GM18907 (cell line): ENCODE measurements around the gene AIMP2.
A peak's percentile ranks its signal among the peaks of the same experiment; 100 is the strongest.
"Not testable (repeated sequence)": the region's sequence is repeated elsewhere in the genome, so short reads cannot be mapped to it uniquely, and the experiment has no call there.

Source experiments
- ATAC-seq: cut with Tn5 transposase; IDR thresholded peaks from one replicate; pipeline ENCODE4 v1.9.1; 2021; ENCODE audit warnings: mild to moderate bottlenecking, moderate library complexity; ENCODE audit not compliant: unreplicated experiment

Gene AIMP2

DNA sequence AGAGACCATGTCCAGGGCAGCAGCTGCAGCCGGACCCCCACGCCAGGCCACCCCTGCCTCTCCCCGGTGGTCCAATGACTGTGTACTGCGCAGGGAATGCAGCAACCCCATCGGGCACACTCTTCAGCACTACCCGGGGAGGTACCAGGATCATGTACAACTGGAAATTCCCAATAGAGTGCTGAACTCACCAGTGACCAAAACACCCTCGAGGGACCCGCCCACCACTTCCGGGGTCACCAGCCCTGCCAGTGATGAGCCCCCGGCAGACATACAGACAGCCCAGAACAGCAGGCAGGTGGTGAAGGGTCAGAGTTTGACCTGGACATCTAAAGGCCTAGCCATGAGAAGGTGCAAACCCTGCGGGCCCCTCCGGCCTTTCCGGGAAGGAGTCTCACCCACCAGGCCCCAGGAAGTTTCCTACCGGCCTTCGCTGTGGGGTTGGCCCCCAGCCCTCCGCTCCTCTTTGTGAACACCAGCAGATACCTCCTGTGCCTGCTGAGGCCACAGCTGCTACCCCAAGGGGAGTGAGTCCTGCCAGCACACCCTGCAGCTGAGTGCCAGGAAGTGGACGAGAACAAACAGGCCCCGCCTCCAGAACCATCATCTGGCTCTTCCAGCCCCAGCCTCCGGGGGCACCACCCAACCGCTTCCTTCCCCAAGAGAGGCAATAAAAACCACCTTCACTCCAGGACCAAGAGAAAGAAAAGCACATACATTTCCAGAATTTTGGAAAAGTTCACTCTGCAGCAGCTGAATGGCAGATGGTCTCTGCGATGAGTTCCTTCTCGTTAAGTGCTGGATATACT, 17.1 kb downstream of the AIMP2 start:
- ATAC-seq, result peak; percentile 80

DNA sequence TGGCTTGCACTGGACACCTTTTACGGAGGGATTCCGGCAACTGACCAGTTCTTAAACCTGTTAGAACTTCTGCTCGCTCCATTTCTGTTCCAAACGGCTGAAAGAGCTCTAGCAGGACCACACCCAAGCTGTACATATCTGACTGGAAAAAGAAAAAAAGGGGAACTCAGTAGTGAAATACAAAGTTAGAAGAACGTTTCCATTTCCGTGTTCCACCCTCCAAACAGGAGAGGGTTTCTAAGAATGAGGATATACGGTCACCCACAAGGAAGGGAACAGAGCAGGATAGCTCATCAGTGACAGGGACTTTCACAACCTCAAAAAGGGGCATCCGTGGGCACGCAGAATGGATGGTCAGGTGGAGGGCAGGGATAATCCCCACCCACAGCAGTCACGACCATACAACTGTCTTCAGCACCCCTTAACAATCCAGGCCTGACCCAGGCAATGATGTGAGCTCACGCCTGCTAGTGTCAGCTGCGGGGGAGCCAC, 17.8 kb downstream of the AIMP2 start:
- ATAC-seq, result peak; percentile 27

DNA sequence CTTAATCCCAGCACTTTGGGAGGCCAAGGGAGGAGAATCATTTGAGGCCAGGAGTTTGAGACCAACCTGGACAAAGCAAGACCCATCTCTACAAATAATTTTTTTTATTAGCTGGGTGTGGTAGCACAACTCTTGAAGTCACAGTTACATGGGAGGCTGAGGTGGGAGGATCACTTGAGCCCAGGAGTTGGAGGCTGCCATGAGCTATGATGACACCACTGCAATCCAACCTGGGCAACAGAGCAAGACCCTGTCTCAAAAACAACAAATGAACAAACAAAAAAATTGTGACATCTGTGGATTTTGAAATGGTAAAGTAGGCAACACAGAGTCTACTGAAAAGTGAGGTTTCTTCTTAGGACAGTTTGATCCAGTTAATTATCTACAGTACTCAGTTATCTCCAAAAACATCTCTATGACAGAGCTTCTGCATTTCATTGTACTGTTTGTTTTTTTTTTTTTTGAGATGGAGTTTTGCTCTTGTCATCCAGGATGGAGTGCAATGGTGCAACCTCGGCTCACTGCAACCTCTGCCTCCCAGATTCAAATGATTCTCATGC, 18.8 kb downstream of the AIMP2 start:
- no peak for ATAC-seq

DNA sequence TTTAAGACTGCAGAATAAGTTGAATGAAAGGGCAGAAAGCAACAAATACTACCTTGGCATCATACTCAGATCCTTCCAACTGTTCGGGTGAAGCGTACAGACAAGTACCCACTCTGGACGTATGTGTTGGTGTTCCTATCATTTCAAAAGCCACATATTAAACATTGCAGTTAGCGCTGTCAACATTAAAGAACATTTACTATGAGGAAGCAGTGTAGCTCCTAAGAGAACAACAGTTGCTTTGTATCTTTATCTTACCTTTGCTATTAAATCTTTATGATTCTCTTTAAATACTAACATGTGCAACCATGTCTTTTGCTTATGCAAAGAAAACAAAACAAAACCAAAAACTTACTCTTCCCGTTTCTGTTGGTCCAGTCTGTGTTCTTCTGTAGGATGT, 19.5 kb downstream of the AIMP2 start:
- no peak for ATAC-seq

DNA sequence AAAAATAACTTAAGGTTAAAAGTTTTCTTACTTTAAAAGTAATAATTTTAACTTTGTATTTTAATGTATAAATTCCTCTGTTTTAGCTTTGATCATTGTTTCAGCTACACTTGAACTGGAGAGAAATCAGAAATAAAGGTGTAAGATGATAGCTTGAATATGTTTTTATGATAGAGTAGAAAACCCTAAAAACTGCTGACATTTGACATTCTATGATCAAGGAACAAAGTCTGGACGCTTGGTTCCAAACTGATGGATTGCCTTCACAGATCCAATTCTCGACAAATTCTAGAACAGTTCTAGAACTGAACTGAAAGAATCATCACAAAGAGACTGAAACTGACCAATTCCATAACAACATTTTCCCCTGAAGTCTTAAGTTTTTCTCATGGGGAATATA, 21.9 kb downstream of the AIMP2 start, which contains the start of gene ANKRD61:
Gene ANKRD61 (plus strand): TSS at position 389 of the 400 bp plus-strand sequence. CDS start 0 bp downstream, at position 389.
- no peak for ATAC-seq

DNA sequence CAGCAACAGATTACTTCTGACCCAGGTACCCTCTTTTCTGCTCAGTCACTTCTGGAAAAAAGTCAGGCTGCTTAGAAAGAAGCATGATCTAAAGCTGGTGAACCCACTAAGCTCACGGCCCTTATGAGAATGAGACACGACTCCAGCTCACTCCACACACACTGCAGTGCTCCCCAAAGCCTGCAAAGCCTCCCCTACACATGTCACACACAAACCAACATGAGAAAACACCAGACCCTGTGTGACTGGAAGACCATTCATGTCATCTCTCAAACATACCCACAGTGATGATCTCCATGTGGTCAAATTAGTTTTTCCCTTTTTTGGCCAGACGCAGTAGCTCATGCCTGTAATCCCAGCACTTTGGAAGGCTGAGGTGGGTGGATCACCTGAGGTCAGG, 22.5 kb downstream of the AIMP2 start:
- ATAC-seq, result no peak

DNA sequence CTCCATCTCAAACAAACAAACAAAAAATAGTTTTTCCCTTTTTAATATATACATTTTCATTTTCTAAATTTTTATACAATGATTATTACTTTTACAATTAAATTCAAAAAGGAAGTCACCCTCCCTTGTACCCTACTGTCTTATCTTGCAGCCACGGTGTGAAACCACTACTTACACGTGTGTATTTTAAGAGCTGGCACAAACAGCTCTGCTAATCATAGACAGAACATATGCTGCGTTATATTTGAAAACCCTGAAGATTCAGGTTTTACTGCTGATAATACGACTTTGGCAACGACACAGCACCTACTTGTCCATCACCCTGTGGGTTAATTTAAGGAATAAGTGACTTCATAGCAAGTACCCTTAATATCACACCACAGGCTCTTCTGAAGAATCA, 23.1 kb downstream of the AIMP2 start:
- ATAC-seq, result no peak

DNA sequence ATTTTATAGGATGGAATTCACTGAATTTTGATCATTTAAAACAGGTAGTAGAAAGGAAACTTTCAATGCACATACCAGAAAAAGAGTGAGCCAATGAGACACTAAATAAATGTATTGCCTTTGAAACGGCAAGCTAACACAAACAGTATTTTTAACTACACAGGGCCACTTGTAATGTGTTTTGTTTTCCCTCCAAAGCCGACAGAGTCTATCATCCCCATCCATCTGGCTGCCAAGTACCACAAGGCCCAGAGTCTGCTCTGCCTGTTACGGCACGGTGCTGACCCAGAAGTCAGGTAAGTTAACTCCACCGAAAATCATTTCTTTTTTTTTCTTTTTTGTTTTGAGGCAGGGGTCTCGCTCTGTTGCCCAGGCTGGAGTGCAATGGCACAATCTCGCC, 23.6 kb downstream of the AIMP2 start:
- ATAC-seq, result no peak

DNA sequence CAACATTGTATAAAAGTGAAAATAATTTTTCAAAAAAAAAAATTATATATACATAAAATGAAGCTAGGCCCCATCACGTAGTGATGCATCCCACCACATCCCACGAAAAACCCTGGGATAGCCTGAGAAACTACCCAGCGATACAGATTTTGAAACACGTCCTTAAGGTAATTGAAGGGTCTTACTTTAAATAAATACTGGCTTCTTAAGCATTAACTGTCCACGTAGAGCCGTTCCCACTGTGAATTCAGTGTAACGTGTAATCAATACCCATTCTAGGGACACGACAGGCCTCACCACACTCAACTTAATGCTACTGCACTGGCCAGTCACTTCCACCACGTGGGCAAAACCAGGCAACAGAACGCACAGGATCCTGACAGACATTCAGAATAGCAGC, 26.1 kb downstream of the AIMP2 start:
- ATAC-seq, result no peak

DNA sequence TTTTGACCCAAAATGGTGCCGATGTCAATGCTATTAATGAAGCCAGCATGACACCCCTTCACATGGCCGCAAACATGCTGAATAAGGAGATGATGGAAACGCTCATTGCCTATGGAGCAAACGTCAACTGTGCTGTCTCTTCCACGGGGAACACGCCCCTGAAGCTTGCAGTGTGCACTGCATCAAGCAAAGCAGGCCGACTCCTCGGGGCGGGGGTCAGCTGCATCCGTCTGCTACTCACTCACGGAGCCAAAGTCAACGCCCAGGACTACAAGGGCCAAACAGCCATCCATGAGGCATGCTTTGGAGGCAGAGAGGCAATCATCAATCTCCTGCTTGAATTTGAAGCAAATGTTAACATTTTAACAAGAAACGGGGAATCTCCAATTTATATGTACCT, 26.6 kb downstream of the AIMP2 start:
- no peak for ATAC-seq

DNA sequence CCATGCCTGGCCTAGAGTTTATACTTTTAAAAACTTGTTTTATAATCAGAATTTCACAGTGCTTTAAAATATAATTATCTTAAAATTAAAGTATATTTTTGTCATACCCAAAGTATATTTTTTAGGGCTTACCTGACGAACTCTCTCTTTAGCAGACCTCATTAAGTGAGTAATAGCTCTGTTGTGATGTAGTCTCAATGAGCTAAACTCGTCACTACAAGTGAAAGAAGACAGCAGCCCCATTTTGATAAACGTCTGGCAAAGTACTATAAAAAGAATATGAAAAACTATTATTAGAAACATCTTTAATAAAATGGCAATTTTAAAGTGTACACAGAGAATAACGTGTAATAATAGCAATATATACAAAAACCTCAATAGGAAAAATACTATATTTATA, 40.7 kb downstream of the AIMP2 start:
- no peak for ATAC-seq

DNA sequence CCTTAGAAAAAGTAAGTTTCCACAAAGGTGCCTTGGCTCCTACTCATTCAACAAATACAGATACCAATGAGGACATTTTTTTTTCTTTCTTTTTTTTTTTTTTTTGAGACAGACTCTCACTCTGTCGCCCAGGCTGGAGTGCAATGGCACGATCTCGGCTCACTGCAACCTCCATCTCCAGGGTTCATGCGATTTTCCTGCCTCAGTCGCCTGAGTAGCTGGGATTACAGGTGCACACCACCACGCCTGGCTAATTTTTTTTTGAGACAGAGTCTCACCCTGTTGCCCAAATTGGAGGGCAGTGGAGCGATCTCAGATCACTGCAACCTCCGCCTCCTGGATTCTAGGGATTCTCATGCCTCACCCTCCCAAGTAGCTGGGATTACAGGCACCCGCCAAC, 42.1 kb downstream of the AIMP2 start:
- ATAC-seq, result not testable (repeated sequence)

DNA sequence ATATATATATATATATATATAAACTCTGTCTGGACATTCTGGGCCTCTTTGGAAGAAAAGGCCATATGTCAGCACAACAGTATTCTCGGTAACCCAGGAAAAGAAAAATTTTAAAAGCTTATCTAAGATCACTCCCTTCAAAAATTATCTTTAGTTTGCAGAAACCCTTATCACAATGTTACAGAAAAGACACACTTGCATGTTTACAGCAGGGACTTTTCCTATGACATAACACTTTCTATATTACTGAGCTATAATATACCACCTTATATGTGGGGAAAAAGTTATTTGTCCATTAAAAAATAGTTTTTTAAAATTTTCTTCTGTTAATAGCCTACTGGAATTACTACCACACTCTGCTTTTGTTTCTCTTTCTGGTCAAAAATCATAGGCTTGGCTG, 47.5 kb downstream of the AIMP2 start:
- no peak for ATAC-seq

DNA sequence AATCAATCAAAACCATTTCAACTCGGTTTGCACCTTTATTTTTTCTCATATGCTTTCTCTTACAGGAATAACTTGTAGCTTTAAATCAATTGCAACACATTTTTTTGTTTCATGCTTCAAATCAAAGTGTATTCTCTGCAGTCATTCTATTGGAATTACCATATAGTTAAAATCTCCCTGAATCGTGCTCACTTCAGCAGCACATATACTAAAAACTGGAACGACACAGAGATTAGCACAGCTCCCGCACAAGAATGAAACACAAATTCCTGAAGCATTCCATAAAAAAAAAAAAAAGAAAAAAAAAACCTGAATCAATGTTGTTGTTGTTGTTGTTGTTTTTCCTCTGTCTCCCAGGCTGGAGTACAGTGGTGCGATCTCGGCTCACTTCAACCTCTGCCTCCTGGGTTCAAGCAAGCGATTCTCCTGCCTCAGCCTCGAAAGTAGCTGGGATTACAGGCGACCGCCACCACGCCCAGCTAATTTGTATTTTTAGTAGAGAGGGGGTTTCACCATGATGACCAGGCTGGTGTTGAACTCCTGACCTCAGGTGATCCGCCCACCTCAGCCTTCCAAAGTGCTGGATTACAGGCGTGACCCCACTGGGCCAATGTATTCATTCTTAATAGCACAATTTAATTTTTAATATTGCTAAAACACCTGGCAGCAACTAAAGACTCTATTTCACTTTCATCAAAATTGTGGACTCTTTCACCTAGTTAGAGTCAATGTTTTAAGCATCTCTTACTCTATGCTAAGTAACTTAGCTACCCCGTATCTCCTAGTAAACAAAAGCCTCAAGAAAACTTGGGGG, 48.5 kb downstream of the AIMP2 start:
- ATAC-seq, result no peak

DNA sequence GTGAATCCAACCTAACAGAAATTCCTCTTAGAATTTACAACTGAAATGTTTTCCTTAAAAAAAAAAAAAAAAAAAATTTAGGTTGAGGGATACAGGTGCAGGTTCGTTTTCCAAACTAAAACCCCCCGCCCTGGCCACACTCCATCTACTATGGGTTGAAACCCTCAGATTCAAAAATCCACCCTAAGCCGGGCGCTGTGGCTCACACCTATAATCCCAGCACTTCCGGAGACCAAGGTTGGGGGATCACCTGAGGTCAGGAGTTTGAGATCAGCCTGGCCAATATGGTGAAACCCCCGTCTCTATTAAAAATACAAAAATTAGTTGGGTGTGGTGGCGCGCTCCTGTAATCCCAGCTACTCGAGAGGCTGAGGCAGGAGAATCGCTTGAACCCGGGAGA, 50.9 kb downstream of the AIMP2 start:
- ATAC-seq, result not testable (repeated sequence)

DNA sequence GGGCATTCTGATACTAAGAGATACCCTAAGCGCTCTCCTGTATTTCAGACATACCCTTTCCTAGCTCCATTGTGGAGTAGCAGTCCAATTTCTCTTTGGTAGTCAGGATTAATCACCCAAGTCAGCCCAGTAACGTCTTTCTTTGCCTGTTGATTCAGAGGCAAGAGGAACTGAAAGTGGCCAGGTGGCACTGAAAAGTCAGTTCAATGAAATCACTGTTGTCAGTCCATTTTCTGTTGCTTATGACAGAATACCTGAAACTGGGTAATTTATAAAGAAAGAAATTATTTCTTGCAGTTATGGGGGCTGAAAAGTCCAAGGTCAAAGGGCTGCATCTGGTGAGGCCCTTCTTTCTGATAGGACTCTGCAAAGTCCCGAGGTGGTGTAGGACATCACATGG, 62.3 kb downstream of the AIMP2 start:
- ATAC-seq, result peak; percentile 81
